ENCODE results near the gene CUL7. TPM values are rescaled to one million over a fixed set of nuclear protein-coding genes. Genes with fewer than 3 reads are reported as not detected.

Gene CUL7
- polyA plus RNA-seq, 1 donor from 2014 or later = 25.7 TPM

GRCh38 chr6:43013843-43014433 lies 39.7 kb downstream of the CUL7 start, which contains the start of the genes KLHDC3 and MEA1:
TSS of gene KLHDC3 (plus strand) at chr6:43014249. CDS start at chr6:43017193, 2,944 bp downstream.
TSS of gene MEA1 (minus strand) at chr6:43013946. CDS start at chr6:43013813, 133 bp downstream.
- H4K20me1 ChIP-seq (ENCODE audit: insufficient read depth) = no peaks in the 10 kb centered on the region
- peaks cover 33% of the 10 kb centered on the region for H3K79me2 ChIP-seq (replicated peaks; ENCODE audit: insufficient read depth, low read length)
- H3K4me2 ChIP-seq (ENCODE audit: low read length) = peak within 1 kb of the TSS; percentile 100
- peak within 1 kb of the TSS; percentile 74 for H3K4me3 ChIP-seq (ENCODE audit: low read length)
- peak within 1 kb of the TSS; percentile 88 for H3K9ac ChIP-seq (ENCODE audit: low read length)
- peak within 1 kb of the TSS; percentile 91 for H3K27ac ChIP-seq (ENCODE audit: low read length)
- no peaks in the 10 kb centered on the region for H3K36me3 ChIP-seq (ENCODE audit: insufficient read depth, low read length)
- H3K27me3 ChIP-seq (ENCODE audit: insufficient read depth, low read depth, low read length) = no peaks in the 10 kb centered on the region
- H3K9me3 ChIP-seq (ENCODE audit: low read length) = no peaks in the 10 kb centered on the region
- H3K9me2 ChIP-seq (ENCODE audit: insufficient read depth, low read length) = no peaks in the 10 kb centered on the region
- no peaks in the 10 kb centered on the region for H3F3A ChIP-seq (ENCODE audit: insufficient read depth, low read length, poor library complexity, severe bottlenecking)
- peak; percentile 41 for TF ChIP-seq EP300 (conservative IDR thresholded peaks at IDR 0.05; ENCODE audit: poor library complexity, severe bottlenecking)
- peak; percentile 5 for TF ChIP-seq SMC3 (conservative IDR thresholded peaks at IDR 0.05; ENCODE audit: poor library complexity)
- no peak for TF ChIP-seq CTCF (IDR thresholded peaks at IDR 0.05; ENCODE audit: poor library complexity, severe bottlenecking)
- TF ChIP-seq RAD21 (conservative IDR thresholded peaks at IDR 0.05) = peak; percentile 15
- TF ChIP-seq REST (IDR thresholded peaks at IDR 0.05; ENCODE audit: borderline replicate concordance) = peak; percentile 76
- peak; percentile 99 for TF ChIP-seq MXI1 (conservative IDR thresholded peaks at IDR 0.05; ENCODE audit: poor library complexity, severe bottlenecking)
- peak; percentile 88 for TF ChIP-seq TAF1 (IDR thresholded peaks at IDR 0.05; ENCODE audit: low read depth)
- TF ChIP-seq POLR2AphosphoS5 (IDR thresholded peaks at IDR 0.05) = peak; percentile 90
- TF ChIP-seq EZH2 (IDR thresholded peaks at IDR 0.05; ENCODE audit: borderline replicate concordance, insufficient read depth, low read length, poor library complexity, severe bottlenecking) = no peak
- H2AFZ ChIP-seq (ENCODE audit: low read depth, low read length) = peak within 1 kb of the TSS; percentile 73

GRCh38 chr6:43013097-43013842 lies 40.4 kb downstream of the CUL7 start:
- Histone ChIP-seq H3K9me2 (ENCODE audit: insufficient read depth, low read length) (no peaks in the 10 kb centered on the region), H3K36me3 (ENCODE audit: insufficient read depth, low read length) (no peaks in the 10 kb centered on the region), H3K79me2 (replicated peaks; ENCODE audit: insufficient read depth, low read length) (peaks cover 33% of the 10 kb centered on the region), H3K27me3 (ENCODE audit: insufficient read depth, low read depth, low read length) (no peaks in the 10 kb centered on the region), H3K4me3 (ENCODE audit: low read length) (peak overlapping the region; percentile 74), H3K9ac (ENCODE audit: low read length) (peak overlapping the region; percentile 79), H3K27ac (ENCODE audit: low read length) (peak overlapping the region; percentile 47), H4K20me1 (ENCODE audit: insufficient read depth) (no peaks in the 10 kb centered on the region), H3K4me2 (ENCODE audit: low read length) (peak overlapping the region; percentile 100), H3K9me3 (ENCODE audit: low read length) (no peaks in the 10 kb centered on the region), H3F3A (ENCODE audit: insufficient read depth, low read length, poor library complexity, severe bottlenecking) (no peaks in the 10 kb centered on the region), H2AFZ (ENCODE audit: low read depth, low read length) (peak overlapping the region; percentile 73)
- TF ChIP-seq POLR2AphosphoS5 (IDR thresholded peaks at IDR 0.05) = no peak
- TF ChIP-seq EP300 (conservative IDR thresholded peaks at IDR 0.05; ENCODE audit: poor library complexity, severe bottlenecking) = no peak
- no peak for TF ChIP-seq MXI1 (conservative IDR thresholded peaks at IDR 0.05; ENCODE audit: poor library complexity, severe bottlenecking)
- no peak for TF ChIP-seq RAD21 (conservative IDR thresholded peaks at IDR 0.05)
- no peak for TF ChIP-seq REST (IDR thresholded peaks at IDR 0.05; ENCODE audit: borderline replicate concordance)
- TF ChIP-seq SMC3 (conservative IDR thresholded peaks at IDR 0.05; ENCODE audit: poor library complexity) = no peak
- TF ChIP-seq EZH2 (IDR thresholded peaks at IDR 0.05; ENCODE audit: borderline replicate concordance, insufficient read depth, low read length, poor library complexity, severe bottlenecking) = no peak
- no peak for TF ChIP-seq TAF1 (IDR thresholded peaks at IDR 0.05; ENCODE audit: low read depth)
- TF ChIP-seq CTCF (IDR thresholded peaks at IDR 0.05; ENCODE audit: poor library complexity, severe bottlenecking) = no peak

Data from neural cell (in vitro differentiated cells).